GM18502 (cell line): ENCODE measurements around the gene RILP.

Source experiments
- ATAC-seq: cut with Tn5 transposase; IDR thresholded peaks from one replicate; pipeline ENCODE4 v1.9.1; 2021; ENCODE audit warnings: mild to moderate bottlenecking; ENCODE audit not compliant: unreplicated experiment, poor library complexity

The RILP gene

GRCh38 chr17:1648173-1648962 lies 1.3 kb downstream of the RILP start:
- ATAC-seq, result no peak

DNA sequence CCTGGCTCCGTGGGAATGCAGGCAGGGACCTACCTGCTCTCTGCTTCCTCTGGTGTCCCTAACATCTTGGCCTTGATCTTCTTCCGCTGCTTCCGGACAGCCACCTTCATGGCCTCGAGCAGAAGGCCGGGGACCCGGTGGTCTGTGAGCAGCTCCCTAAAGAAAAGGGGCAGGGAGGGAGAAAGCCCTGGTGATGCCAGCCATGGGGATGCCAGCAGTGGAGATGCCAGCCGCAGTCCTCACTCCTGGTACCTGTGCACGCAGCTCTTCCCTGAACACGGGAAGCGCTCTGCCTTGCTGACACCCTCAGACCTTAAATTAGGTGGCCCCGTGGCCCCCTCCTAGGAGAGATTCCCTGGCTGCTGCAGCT lies 1.9 kb downstream of the RILP start:
- no peak for ATAC-seq

DNA sequence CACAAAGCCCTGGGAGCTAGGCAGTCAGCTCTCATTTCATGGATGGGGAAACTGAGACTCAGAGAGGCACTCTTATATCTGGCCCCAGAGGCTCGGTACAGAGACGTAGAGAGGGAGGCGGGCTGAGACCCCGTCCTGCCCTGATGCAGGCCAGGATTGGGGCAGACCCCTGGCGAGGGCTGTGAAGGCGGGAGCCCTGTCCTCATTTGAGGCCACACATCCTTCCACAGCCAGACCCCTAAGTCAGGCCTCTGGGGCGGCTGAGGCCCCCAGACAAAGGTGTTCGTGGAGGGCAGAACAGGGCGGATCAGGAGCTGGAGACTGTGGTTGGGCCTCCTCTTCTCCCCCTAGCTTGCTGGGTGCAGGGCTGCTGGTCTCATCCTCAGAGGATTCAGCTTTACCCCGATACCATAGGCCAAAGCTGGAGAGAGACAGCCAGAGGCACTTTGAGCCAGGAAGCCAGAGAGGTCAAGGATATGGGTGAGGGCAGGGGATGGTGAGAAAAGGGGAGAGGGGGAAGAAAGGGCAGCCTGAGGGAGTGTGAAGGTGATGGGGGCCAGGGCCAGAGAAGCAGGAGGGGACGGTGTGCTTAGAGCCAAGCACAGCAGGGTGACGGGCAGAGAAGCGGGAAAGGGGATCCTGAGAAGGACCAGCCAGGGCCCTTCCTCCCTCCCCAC lies 3.3 kb downstream of the RILP start:
- no peak for ATAC-seq

GRCh38 chr17:1645207-1646171 lies 4.2 kb downstream of the RILP start, which contains the start of gene SCARF1:
Gene SCARF1 (minus strand): TSS chr17:1645732. CDS start chr17:1645697, 35 bp downstream.
- no peak for ATAC-seq

- ATAC-seq, result no peak
These were observed 5.0 kb downstream of the RILP start for GRCh38 chr17:1644493-1645206.

DNA sequence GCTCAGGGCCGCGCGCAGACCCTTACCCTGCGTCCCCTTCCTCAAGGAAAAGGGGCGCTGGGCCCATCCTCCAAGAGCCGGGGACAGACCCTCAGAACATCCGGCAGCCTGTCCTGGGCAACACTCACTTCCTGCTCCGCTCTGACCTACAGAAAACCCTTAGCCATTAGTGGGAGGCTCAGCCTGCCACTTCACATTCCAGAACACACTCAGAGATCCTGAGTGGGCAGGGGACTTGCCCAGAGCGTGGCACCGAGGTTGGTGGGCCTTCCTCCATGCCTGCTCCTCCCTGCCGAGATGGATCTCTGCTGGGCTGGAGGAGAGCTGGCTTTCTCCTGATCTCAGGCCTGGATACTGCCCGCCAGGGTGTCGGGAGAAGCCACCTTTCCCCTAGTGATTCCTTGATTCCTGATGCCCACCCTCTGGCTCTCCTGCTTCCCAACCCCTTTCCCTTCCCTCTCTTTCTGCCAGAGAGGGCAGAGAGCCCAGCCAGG lies 5.6 kb downstream of the RILP start:
- ATAC-seq, result no peak

- ATAC-seq, result no peak
These were observed 6.2 kb downstream of the RILP start for GRCh38 chr17:1643293-1643998.

DNA sequence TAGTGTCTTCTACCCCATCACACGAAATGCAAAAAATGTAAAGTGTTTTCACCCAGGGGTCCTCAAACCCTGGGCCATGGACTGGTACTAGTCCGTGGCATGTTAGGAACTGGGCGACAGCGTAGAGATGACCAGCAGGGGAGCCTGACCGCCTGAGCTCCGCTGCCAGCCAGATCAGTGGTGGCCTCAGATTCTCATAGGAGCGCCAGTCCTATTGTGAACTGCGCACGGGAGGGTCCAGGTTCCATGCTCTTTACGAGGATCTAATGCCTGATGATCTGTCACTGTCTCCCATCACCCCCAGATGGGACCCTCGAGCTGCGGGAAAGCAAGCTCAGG lies 8.6 kb downstream of the RILP start:
- no peak for ATAC-seq

DNA sequence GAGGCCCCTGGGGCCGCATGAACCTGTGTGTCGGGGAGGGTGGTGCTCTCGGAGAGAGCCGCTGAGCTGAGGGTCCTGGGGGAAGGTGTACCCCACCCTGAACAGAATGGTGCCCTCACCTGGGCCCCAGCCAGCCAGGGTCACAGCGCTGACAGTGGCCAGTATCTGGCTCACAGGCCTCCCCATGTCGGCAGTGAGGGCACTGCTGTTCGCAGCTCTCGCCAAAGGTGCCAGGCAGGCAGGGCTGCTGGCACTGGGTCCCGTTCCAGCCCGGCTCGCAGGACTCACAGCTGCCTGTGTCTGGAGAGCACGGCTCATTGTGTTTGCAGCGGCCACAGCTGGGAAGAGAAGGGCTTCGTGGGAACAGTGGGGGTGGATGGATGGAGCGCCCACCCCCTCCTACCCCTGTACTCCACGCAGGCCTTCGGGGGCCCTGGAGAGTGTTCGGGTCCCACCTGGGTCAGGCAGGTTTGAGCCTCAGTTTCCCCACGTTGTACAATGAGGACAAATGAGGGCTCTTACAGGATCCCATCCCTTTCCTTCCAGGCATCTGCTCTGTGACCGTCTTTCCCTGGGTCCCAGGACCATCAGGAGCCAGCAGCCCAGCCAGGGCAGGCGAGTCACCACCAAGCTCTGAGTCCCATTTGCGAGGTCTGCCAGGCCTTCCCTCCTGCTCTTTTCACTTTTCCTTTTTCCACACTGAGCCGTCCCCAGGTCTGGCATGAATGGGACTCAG lies 9.2 kb downstream of the RILP start:
- ATAC-seq, result no peak

- no peak for ATAC-seq
These were observed 10.0 kb downstream of the RILP start for GRCh38 chr17:1639549-1640180.

DNA sequence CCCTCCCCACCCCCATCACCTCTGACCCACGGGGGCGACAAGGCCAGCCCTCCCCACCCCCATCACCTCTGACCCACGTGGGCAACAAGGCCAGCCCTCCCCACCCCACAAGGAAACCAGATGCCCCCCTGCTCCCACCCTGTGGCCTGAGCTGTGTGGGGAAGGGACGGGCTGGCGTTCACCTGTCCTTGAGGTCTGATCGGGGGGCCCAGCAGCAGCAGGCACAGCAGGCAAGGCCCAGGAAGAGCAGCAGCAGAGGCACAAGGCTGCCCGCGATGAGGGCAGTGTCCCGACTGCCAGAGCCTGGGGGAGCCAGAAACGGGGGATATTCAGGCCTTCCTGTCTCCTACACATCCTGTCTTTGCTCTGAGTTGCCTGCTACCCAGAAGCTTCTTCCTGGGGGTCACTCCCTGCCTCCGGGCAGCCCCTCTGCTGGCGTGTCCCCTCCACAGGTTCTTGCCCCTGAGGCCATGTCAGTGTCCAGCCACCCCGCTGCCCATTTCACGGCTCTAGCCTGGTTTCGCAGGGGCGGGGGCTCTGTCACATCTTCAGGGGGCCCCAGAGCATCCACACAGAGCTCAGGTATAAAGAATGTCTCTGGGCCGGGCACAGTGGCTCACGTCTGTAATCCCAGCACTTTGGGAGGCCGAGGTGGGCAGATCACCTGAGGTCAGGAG lies 10.9 kb downstream of the RILP start:
- no peak for ATAC-seq

DNA sequence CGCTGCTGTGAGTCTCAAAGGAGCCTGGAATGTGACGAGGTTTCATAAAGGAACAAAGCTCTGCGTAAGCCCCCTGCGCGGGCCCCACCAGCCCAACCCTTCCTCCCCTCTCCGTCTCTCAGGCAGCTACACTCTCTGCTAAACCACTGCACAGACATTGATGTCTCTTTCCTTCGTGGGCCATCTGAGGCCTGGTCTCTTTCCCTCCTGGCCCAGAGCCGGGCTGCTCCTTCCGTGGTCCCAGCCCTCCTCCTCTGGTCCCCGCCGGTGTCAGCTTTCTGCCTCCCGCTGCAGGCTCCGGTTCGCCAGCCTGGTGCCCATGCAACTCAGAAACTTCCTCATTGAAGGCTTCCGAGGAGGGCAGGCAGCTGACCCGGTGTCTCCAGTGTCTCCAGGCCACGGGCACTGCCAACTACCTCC lies 11.5 kb downstream of the RILP start:
- no peak for ATAC-seq

- ATAC-seq, result no peak
These were observed 12.9 kb downstream of the RILP start for GRCh38 chr17:1636732-1637285.

DNA sequence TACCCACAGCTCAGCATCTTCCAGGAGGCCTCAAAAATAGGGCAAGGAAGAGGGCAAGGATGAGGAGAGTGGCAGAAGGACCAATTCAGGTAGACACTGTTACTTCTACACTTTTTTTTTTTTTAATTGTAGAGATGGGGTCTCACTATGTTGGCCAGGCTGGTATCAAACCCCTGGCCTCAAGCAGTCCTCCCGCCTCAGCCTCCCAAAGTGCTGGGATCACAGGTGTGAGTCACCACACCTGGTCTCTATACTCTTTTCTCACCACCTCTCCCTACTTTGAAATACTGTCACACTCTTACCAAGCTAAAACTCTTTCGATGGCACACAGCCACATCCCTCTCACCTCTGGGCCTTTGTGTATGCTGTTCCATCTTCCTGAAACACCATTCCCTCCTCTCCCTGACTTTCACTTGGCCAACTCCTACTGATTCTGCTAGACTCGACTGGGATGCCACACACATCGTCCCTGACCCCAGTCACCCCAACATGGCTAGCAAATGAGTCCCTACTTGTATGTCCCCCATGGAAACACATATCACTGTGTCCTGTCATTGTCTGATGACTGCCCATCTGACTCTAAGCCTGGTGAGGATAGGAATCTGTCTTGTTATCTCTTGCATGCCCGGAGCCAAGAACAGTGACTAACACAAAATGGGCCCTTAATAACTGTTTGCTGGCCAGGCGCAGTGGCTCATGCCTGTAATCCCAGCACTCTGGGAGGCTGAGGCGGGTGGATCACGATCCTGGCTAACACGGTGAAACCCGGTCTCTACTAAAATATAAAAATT lies 13.8 kb downstream of the RILP start:
- no peak for ATAC-seq

DNA sequence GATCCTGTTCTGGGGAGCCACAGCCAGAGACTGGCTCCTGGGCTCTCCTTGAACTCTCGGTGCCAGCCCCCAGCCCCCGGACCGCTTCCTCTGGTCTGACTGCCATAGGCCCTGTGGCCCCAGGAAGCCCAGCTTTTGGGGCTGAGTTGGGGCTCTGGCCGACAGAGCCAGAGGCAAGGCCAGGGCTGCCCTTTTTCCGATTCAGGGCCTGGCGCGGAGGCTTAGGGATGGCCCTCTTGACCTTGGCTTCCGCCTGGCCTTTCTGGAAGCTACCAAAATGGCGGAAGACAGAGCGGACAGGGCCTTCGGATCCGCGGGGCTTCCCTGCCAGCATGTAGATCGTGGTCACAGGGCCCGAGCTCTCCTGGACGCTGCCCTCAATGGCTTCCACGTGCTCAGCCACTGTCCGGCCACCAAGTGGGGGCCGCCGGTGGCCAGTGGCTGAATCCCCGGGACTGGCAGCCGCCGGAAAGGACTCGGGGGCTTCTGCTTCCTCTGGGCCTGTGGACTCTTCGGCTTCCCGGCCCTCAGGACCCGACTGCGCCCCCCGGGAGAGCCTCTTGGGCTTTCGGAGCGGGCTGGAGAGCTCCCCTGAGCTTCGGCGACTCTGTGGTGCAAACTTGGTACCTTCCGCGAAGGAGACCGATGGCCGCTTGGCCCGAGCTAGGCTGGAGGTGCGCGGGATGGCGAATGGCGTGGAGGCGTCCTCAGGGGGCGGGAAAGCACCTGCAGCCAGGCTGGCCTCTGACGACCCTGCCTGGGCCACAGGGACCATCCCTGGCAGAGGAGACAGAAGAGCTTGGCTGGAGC lies 14.6 kb downstream of the RILP start:
- no peak for ATAC-seq

GRCh38 chr17:1630662-1631061 lies 19.0 kb downstream of the RILP start:
- ATAC-seq, result no peak
